ENCODE results near the gene CNTNAP5.

Gene CNTNAP5

DNA sequence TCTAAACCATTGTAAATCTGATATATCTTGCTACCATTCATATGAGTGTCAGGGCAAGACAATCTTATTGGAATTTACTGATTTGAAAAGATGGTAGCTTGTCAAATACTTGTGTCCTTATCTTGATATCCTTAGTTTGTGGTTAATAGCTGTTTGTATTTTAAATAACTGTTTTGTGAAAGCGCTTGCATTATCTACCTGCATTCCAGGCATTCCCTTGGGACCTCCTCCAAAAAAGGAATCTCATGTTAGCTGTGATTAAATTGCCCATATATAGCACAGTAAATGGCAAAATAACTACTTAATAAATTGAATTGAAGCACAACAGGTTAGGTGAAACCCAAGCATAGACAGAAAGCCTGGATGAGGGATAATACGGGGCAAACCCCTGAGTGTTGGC is 13.9 kb downstream of the CNTNAP5 start:
- no peak overlapping the region for H3K4me3 ChIP-seq (ENCODE audit: low read depth, low read length)
- DNase-seq (ENCODE audit: low read depth), result no peak
- TF ChIP-seq CTCF (conservative IDR thresholded peaks at IDR 0.05; ENCODE audit: low read depth, low read length), result no peak

GRCh38 chr2:124039762-124040291 is 14.7 kb downstream of the CNTNAP5 start:
- no peak for DNase-seq (ENCODE audit: low read depth)
- no peak overlapping the region for H3K4me3 ChIP-seq (ENCODE audit: low read depth, low read length)
- TF ChIP-seq CTCF (conservative IDR thresholded peaks at IDR 0.05; ENCODE audit: low read depth, low read length), result no peak

DNA sequence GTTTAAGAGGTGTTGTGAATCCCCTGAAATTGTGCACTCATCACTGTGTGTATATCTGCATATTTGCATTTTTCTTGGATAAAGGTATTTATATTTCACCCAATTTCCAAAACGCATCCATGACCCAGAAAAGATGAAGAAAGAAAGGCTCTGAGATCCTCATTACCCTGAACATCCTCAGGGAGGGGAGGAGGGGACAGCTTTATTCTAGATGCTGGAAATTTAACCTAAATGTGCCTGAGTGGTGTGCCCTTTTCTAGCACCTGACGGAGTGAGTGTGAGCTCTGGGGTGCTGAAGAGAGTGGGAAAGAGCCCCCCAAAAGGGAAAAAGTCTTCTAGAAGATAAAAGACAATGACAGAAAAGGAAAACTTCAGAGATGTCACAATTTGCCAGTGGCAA is 20.8 kb downstream of the CNTNAP5 start:
- H3K4me3 ChIP-seq (ENCODE audit: low read depth, low read length), result no peak overlapping the region
- no peak for TF ChIP-seq CTCF (conservative IDR thresholded peaks at IDR 0.05; ENCODE audit: low read depth, low read length)
- DNase-seq (ENCODE audit: low read depth), result no peak

DNA sequence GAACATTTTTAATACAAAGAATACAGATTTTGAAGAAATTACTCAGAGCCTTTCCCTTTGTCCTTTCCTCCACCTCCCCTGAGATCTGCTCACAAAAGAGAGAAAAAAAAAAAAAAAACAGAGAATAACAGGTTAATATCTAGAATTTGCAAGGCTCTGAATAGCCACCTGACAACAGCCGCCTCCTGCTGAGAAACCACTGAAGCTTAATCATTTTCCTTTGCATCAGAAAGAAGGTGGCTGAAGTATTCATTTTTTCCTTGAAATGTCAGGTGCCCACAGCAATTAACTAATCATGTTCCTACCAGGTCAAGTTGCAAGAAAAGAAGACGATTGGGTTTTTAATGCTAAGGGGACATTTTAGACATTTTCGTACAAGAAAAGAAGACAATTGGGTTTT is 21.2 kb downstream of the CNTNAP5 start:
- no peak for DNase-seq (ENCODE audit: low read depth)
- no peak for TF ChIP-seq CTCF (conservative IDR thresholded peaks at IDR 0.05; ENCODE audit: low read depth, low read length)
- no peak overlapping the region for H3K4me3 ChIP-seq (ENCODE audit: low read depth, low read length)

GRCh38 chr2:124048102-124048501 is 23.0 kb downstream of the CNTNAP5 start:
- TF ChIP-seq CTCF (conservative IDR thresholded peaks at IDR 0.05; ENCODE audit: low read depth, low read length), result no peak
- no peak overlapping the region for H3K4me3 ChIP-seq (ENCODE audit: low read depth, low read length)
- no peak for DNase-seq (ENCODE audit: low read depth)

GRCh38 chr2:124048664-124049063 is 23.6 kb downstream of the CNTNAP5 start:
- no peak for TF ChIP-seq CTCF (conservative IDR thresholded peaks at IDR 0.05; ENCODE audit: low read depth, low read length)
- no peak overlapping the region for H3K4me3 ChIP-seq (ENCODE audit: low read depth, low read length)
- no peak for DNase-seq (ENCODE audit: low read depth)

DNA sequence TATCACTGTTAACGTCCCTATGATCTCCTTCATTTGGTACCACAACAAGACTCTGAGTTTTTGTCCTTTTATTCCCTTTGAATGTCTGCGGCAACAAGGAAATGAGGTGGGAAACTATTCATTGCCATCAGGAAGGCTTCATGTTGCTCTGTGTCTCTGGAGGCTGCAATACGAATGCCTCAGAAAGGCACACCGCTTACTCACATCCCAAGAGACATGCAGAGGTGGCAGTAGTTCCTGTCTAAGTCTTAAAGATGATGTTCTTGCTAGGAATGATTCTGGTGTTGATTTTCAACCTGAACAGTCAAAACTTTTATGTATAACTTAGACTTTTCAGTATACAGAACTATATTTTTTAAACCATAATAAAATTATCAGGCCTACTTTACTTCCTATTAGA is 24.0 kb downstream of the CNTNAP5 start:
- DNase-seq (ENCODE audit: low read depth), result no peak
- TF ChIP-seq CTCF (conservative IDR thresholded peaks at IDR 0.05; ENCODE audit: low read depth, low read length), result no peak

More for the DNA sequence above, 24.0 kb downstream of the CNTNAP5 start:
- no peak overlapping the region for H3K4me3 ChIP-seq (ENCODE audit: low read depth, low read length)
